ENCODE results near the gene EPB41.
"Not testable (repeated sequence)": the region's sequence is repeated elsewhere in the genome, so short reads cannot be mapped to it uniquely, and the experiment has no call there.

The EPB41 gene

GRCh38 chr1:28983091-28983490 lies 68.7 kb downstream of the EPB41 start:
- no peak for DNase-seq

GRCh38 chr1:28983509-28984310 lies 69.3 kb downstream of the EPB41 start:
- no peak for DNase-seq

- no peak for DNase-seq
Measured at GRCh38 chr1:28984311-28984684, 69.9 kb downstream of the EPB41 start.

GRCh38 chr1:28985427-28985826 lies 71.1 kb downstream of the EPB41 start:
- DNase-seq, result no peak

- no peak for DNase-seq
Measured at GRCh38 chr1:28986306-28986910, 72.0 kb downstream of the EPB41 start.

- no peak for DNase-seq
Measured at GRCh38 chr1:29002792-29003191, 88.4 kb downstream of the EPB41 start.

GRCh38 chr1:29004288-29004687 lies 89.9 kb downstream of the EPB41 start:
- DNase-seq, result no peak

GRCh38 chr1:29004798-29005197 lies 90.4 kb downstream of the EPB41 start:
- DNase-seq, result no peak

GRCh38 chr1:29011775-29012174 lies 97.4 kb downstream of the EPB41 start:
- no peak for DNase-seq

GRCh38 chr1:29017235-29017634 lies 102.9 kb downstream of the EPB41 start:
- no peak for DNase-seq

- DNase-seq, result no peak
Measured at GRCh38 chr1:29017975-29018712, 103.8 kb downstream of the EPB41 start.

GRCh38 chr1:29022620-29023019 lies 108.3 kb downstream of the EPB41 start:
- DNase-seq, result no peak

- DNase-seq, result no peak
Measured at GRCh38 chr1:29029667-29030066, 115.3 kb downstream of the EPB41 start.

GRCh38 chr1:29032841-29033240 lies 118.5 kb downstream of the EPB41 start:
- DNase-seq, result no peak

- DNase-seq, result no peak
Measured at GRCh38 chr1:29033829-29034466, 119.6 kb downstream of the EPB41 start.

GRCh38 chr1:29043274-29043965 lies 129.1 kb downstream of the EPB41 start:
- DNase-seq, result no peak

GRCh38 chr1:29044010-29044409 lies 129.6 kb downstream of the EPB41 start:
- no peak for DNase-seq

- not testable (repeated sequence) for DNase-seq
Measured at GRCh38 chr1:29045663-29046062, 131.3 kb downstream of the EPB41 start.

GRCh38 chr1:29047142-29047541 lies 132.8 kb downstream of the EPB41 start:
- DNase-seq, result no peak

GRCh38 chr1:29050166-29050565 lies 135.8 kb downstream of the EPB41 start:
- DNase-seq, result no peak

- no peak for DNase-seq
Measured at GRCh38 chr1:29052100-29052499, 137.7 kb downstream of the EPB41 start.

GRCh38 chr1:29052941-29053340 lies 138.6 kb downstream of the EPB41 start:
- no peak for DNase-seq

GRCh38 chr1:29055160-29055559 lies 140.8 kb downstream of the EPB41 start:
- no peak for DNase-seq

Measured in activated CD4-positive, alpha-beta T cell treated with anti-CD3 and anti-CD28 coated beads, Interleukin-2, amount 50 U/mL, for 48 hours (primary cell).